NB4 (cell line): ENCODE data around the gene ARID1B.

Experiments used
- POLR2A ChIP-seq: IDR thresholded peaks from 2 replicates; pipeline ENCODE4 v1.6.1; 2011; ENCODE audit warnings: mild to moderate bottlenecking; ENCODE audit not compliant: insufficient read length; ENCODE audit errors: extremely low read depth
- TF ChIP-seq, protein P1 (sequence below): IDR thresholded peaks from one replicate; pipeline ENCODE4 v1.5.1; 2012; ENCODE audit warnings: low read depth, low read length

DNA sequence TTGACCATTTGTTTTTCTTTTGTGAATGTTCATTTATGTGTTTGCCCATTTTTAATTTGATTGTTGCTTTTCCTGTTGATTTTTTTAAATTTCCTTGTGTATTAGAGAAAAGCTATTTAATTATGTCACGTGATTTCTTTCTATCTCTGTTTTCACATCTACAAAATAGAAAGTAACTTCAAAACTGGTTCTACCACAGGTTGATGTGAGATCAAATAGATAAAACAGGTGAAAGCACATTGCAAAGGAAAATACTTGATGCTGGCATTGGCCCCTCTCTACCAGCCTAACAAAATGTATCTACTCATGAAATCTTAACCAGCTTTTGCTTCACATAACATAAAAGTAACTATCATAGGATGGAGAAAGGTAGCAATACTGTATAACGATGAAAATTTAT is 416.9 kb downstream of the ARID1B start:
- TF ChIP-seq, protein P1, sequence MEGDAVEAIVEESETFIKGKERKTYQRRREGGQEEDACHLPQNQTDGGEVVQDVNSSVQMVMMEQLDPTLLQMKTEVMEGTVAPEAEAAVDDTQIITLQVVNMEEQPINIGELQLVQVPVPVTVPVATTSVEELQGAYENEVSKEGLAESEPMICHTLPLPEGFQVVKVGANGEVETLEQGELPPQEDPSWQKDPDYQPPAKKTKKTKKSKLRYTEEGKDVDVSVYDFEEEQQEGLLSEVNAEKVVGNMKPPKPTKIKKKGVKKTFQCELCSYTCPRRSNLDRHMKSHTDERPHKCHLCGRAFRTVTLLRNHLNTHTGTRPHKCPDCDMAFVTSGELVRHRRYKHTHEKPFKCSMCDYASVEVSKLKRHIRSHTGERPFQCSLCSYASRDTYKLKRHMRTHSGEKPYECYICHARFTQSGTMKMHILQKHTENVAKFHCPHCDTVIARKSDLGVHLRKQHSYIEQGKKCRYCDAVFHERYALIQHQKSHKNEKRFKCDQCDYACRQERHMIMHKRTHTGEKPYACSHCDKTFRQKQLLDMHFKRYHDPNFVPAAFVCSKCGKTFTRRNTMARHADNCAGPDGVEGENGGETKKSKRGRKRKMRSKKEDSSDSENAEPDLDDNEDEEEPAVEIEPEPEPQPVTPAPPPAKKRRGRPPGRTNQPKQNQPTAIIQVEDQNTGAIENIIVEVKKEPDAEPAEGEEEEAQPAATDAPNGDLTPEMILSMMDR, result no peak
- TF ChIP-seq POLR2A, result no peak
